HFFc6 (cell line): ENCODE measurements around the gene TMEM187. TPM values are rescaled to one million over a fixed set of nuclear protein-coding genes. Genes with fewer than 3 reads are reported as not detected.
A peak's percentile ranks its signal among the peaks of the same experiment; 100 is the strongest.

Source experiments
- DNase-seq: peaks from one replicate; pipeline ENCODE4 v3.0.0-alpha.2; 2018
- H3K27ac Mint-ChIP-seq: 2 replicates; pipeline ENCODE4 v1.8.0; 2020; ENCODE audit warnings: mild to moderate bottlenecking, mixed read lengths
- H3K27me3 Mint-ChIP-seq: 2 replicates; pipeline ENCODE4 v1.8.0; 2021; ENCODE audit warnings: mild to moderate bottlenecking, moderate library complexity, mixed read lengths; ENCODE audit not compliant: insufficient read depth
- H3K36me3 Mint-ChIP-seq: 2 replicates; pipeline ENCODE4 v1.8.0; 2021; ENCODE audit warnings: low read depth, mixed read lengths
- H3K4me1 Mint-ChIP-seq: 2 replicates; pipeline ENCODE4 v1.8.0; 2020; ENCODE audit warnings: low read depth, mixed read lengths
- H3K4me3 Mint-ChIP-seq: 2 replicates; pipeline ENCODE4 v1.8.0; 2020; ENCODE audit warnings: mild to moderate bottlenecking, moderate library complexity, mixed read lengths
- H3K9me3 Mint-ChIP-seq: 2 replicates; pipeline ENCODE4 v1.8.0; 2020; ENCODE audit warnings: mild to moderate bottlenecking, mixed read lengths
- total RNA-seq, 6 experiments: library from RNA; stranded (reverse); fragmentation: NEBNext Ultra II Directional; extraction: Animal tissue kit (Norgen Biotek cat#: 25700); gene quantifications; 2 replicates in 1 of 6; 3 replicates in 5 of 6; pipeline ENCODE4 v1.2.3, GENCODE V29; 2021
- TF ChIP-seq, protein P1 (sequence below): fragments of 200-600 bp; sonication (generic); IDR thresholded peaks from 2 replicates; pipeline ENCODE4 v1.5.0; 2021; ENCODE audit warnings: antibody characterized with exemption, mild to moderate bottlenecking

Gene TMEM187
- total RNA-seq, 6 experiments from 2014 or later = 3.1 to 8.0 (median 5.7) TPM

DNA sequence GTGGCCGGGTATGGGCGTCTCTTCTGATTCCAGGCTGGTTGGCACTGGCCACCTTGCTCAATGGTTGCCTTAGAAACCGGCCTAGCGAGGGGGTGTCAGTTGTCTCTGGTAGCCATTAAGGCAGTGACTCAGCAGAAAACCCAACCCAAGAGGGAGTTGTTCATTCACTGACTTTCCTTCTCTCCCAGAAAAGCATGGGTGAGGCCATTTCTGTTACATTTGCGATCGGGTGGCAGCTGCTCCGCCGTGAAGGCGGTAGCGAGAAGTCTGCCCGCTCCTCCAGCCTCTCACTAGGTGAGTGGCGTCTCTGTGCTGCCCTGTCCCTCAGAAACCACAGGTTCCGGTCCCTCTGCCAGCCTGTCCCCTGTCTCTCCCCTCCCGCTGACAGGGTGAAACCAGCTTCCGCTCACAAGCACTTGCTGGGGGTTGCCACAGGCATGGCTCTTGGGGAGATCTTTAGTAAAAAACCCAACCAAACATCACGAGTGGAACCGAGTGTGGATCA is 29.7 kb downstream of the TMEM187 start:
- Mint-ChIP-seq H3K9me3 (no peaks in the 10 kb centered on the region), H3K27ac (peak overlapping the region; percentile 75), H3K36me3 (peaks cover 6% of the 10 kb centered on the region; the same call in 1 of the 2 replicates), H3K4me3 (no peak overlapping the region), H3K4me1 (peaks cover 5% of the 10 kb centered on the region), H3K27me3 (no peaks in the 10 kb centered on the region)
- DNase-seq = peak; percentile 25
- TF ChIP-seq, protein P1, sequence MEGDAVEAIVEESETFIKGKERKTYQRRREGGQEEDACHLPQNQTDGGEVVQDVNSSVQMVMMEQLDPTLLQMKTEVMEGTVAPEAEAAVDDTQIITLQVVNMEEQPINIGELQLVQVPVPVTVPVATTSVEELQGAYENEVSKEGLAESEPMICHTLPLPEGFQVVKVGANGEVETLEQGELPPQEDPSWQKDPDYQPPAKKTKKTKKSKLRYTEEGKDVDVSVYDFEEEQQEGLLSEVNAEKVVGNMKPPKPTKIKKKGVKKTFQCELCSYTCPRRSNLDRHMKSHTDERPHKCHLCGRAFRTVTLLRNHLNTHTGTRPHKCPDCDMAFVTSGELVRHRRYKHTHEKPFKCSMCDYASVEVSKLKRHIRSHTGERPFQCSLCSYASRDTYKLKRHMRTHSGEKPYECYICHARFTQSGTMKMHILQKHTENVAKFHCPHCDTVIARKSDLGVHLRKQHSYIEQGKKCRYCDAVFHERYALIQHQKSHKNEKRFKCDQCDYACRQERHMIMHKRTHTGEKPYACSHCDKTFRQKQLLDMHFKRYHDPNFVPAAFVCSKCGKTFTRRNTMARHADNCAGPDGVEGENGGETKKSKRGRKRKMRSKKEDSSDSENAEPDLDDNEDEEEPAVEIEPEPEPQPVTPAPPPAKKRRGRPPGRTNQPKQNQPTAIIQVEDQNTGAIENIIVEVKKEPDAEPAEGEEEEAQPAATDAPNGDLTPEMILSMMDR = no peak

DNA sequence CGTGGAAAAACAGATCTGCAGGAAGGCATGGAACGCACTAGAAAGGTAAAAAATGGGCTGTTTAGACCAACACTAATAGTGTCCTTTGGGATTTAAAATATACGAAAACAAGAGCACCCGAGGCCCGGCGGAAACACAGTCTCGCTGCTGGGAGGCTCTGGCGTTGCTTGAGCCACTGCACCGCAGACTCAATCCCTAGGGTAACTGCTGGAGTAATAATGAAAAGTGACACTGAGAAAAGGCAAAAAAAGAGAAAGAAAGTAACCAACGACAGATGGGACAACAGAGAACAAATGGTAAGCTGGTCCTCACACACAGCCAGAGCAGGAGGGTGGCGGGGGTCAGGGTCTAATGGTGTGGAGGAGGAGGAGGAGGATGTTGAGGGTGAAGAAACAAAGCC is 31.8 kb downstream of the TMEM187 start:
- H3K4me3 Mint-ChIP-seq = no peak overlapping the region
- DNase-seq = no peak
- no peaks in the 10 kb centered on the region for H3K9me3 Mint-ChIP-seq
- peaks cover 12% of the 10 kb centered on the region for H3K36me3 Mint-ChIP-seq
- H3K4me1 Mint-ChIP-seq = peaks cover 5% of the 10 kb centered on the region
- no peaks in the 10 kb centered on the region for H3K27me3 Mint-ChIP-seq
- TF ChIP-seq, protein P1 = no peak
- H3K27ac Mint-ChIP-seq = no peak overlapping the region

DNA sequence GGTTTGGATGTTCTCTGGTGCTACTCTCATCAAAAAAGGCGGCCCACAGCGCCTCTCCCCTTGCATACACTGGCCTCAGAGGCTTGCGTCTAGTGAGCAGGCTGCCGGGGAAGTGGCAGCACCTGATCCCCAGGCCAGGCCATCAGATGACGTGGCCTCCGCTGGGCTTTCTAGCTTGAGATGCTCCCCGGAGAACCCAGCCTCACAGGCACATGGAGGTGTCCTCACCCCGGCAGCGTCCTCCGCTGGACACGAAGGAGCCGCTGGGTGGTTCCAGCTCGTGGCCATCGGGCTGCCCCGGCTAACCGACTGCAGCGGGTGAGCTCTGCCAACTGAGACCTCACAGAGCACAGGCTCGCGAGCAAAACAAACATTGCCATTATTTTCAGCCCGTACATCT is 34.4 kb downstream of the TMEM187 start:
- no peak overlapping the region for H3K4me3 Mint-ChIP-seq
- DNase-seq = no peak

DNA sequence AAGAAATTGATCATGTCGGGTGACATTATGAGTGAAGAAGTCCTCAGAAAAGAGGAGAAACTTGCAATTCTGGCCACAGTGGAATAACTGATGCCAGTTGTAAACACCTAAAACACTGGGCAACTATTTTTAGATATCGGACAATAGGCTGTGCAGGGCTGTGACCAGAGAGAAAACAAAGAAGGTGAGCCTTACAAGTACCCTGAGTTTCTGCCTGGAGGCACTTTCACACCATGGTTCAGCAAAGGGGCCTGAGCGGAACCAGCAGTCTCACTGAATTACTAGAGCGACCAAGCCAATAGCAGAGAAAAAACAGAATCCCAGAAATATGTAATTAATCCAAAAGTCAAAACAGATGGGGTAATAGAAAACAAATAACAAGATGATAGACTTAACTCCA is 36.0 kb downstream of the TMEM187 start:
- H3K9me3 Mint-ChIP-seq = no peaks in the 10 kb centered on the region
- no peak for DNase-seq
- H3K27ac Mint-ChIP-seq = no peak overlapping the region
- H3K4me3 Mint-ChIP-seq = no peak overlapping the region
- H3K4me1 Mint-ChIP-seq = no peaks in the 10 kb centered on the region
- H3K36me3 Mint-ChIP-seq = peaks cover 12% of the 10 kb centered on the region
- H3K27me3 Mint-ChIP-seq = no peaks in the 10 kb centered on the region; the same call in 1 of the 2 replicates
- TF ChIP-seq, protein P1 = no peak

More for the DNA sequence above, 34.4 kb downstream of the TMEM187 start:
- peaks cover 12% of the 10 kb centered on the region for H3K36me3 Mint-ChIP-seq
- H3K4me1 Mint-ChIP-seq = peaks cover under 1% of the 10 kb centered on the region
- TF ChIP-seq, protein P1 = no peak
- H3K27ac Mint-ChIP-seq = no peak overlapping the region
- H3K9me3 Mint-ChIP-seq = no peaks in the 10 kb centered on the region
- H3K27me3 Mint-ChIP-seq = no peaks in the 10 kb centered on the region

DNA sequence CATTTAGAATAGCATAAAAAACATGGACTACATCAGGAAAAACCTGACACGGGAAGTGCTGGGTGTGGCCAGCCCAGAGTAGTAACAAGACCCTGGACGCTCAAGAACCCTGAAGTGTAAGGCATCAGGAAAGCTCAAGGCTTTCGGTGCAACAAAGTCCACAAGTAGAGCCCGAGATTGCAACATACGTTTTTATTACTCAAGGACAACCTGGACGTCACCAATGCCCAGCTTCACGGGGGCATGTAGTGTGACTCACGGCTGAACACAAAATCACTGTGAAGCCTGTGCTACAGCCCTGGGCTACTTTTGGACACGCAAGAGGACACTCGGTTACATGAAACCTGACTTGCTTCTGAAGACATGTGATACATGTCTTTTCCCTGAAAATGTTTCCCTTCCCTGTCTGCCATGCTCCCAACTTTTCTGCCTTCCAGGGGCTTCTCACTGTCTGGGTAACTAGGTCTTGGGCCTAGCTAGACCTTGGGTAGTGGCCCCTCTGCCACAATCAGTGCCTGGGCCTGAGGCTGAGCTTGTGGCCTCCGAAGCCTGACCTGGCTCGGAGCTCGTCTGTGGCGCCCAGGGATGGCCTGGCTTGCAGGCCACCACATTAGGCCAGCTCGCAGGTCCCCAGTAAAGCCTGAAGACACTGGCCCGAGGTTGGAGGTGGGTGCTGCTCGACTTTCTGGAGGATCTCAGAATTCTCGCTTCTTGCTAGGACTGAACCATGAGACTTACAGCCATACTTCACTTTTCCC is 38.0 kb downstream of the TMEM187 start:
- Mint-ChIP-seq H3K27ac (peak overlapping the region; percentile 24), H3K4me1 (no peaks in the 10 kb centered on the region), H3K27me3 (no peaks in the 10 kb centered on the region; the same call in 1 of the 2 replicates), H3K9me3 (no peaks in the 10 kb centered on the region), H3K4me3 (no peak overlapping the region), H3K36me3 (peaks cover 12% of the 10 kb centered on the region)
- TF ChIP-seq, protein P1 = no peak
- DNase-seq = no peak
